ENCODE data around the gene PALD1.
A peak's percentile ranks its signal among the peaks of the same experiment; 100 is the strongest.

The PALD1 gene

GRCh38 chr10:70540789-70541360 is 62.3 kb downstream of the PALD1 start:
- DNase-seq: no peak
- Histone ChIP-seq H3K9me3 (ENCODE audit: control insufficient read depth, low read length) (no peaks in the 10 kb centered on the region), H3K4me1 (ENCODE audit: control insufficient read depth, insufficient read depth, low read length, poor library complexity, severe bottlenecking) (no peaks in the 10 kb centered on the region), H3K27ac (ENCODE audit: insufficient read depth, low read length, poor library complexity, severe bottlenecking) (no peak overlapping the region), H3K4me3 (ENCODE audit: insufficient read depth, low read depth, low read length, poor library complexity, severe bottlenecking) (no peak overlapping the region), H3K36me3 (ENCODE audit: control insufficient read depth, insufficient read depth, low read length) (no peaks in the 10 kb centered on the region), H3K27me3 (replicated peaks; ENCODE audit: control insufficient read depth, insufficient read depth, low read length, poor library complexity, severe bottlenecking) (no peaks in the 10 kb centered on the region)

- no peak for DNase-seq
- no peaks in the 10 kb centered on the region for H3K4me1 ChIP-seq (ENCODE audit: control insufficient read depth, insufficient read depth, low read length, poor library complexity, severe bottlenecking)
- H3K36me3 ChIP-seq (ENCODE audit: control insufficient read depth, insufficient read depth, low read length): no peaks in the 10 kb centered on the region
- H3K4me3 ChIP-seq (ENCODE audit: insufficient read depth, low read depth, low read length, poor library complexity, severe bottlenecking): no peak overlapping the region
- H3K27me3 ChIP-seq (replicated peaks; ENCODE audit: control insufficient read depth, insufficient read depth, low read length, poor library complexity, severe bottlenecking): no peaks in the 10 kb centered on the region
- H3K9me3 ChIP-seq (ENCODE audit: control insufficient read depth, low read length): no peaks in the 10 kb centered on the region
- H3K27ac ChIP-seq (ENCODE audit: insufficient read depth, low read length, poor library complexity, severe bottlenecking): no peak overlapping the region
These were observed 63.4 kb downstream of the PALD1 start for GRCh38 chr10:70541736-70542564.

- Histone ChIP-seq H3K27ac (ENCODE audit: insufficient read depth, low read length, poor library complexity, severe bottlenecking) (no peak overlapping the region), H3K9me3 (ENCODE audit: control insufficient read depth, low read length) (no peaks in the 10 kb centered on the region), H3K36me3 (ENCODE audit: control insufficient read depth, insufficient read depth, low read length) (no peaks in the 10 kb centered on the region), H3K4me3 (ENCODE audit: insufficient read depth, low read depth, low read length, poor library complexity, severe bottlenecking) (no peak overlapping the region), H3K27me3 (replicated peaks; ENCODE audit: control insufficient read depth, insufficient read depth, low read length, poor library complexity, severe bottlenecking) (no peaks in the 10 kb centered on the region), H3K4me1 (ENCODE audit: control insufficient read depth, insufficient read depth, low read length, poor library complexity, severe bottlenecking) (no peaks in the 10 kb centered on the region)
- DNase-seq: no peak
These were observed 64.0 kb downstream of the PALD1 start for GRCh38 chr10:70542565-70542938.

- H3K27ac ChIP-seq (ENCODE audit: insufficient read depth, low read length, poor library complexity, severe bottlenecking): no peak overlapping the region
- no peaks in the 10 kb centered on the region for H3K9me3 ChIP-seq (ENCODE audit: control insufficient read depth, low read length)
- H3K4me1 ChIP-seq (ENCODE audit: control insufficient read depth, insufficient read depth, low read length, poor library complexity, severe bottlenecking): no peaks in the 10 kb centered on the region
- H3K27me3 ChIP-seq (replicated peaks; ENCODE audit: control insufficient read depth, insufficient read depth, low read length, poor library complexity, severe bottlenecking): no peaks in the 10 kb centered on the region
- no peak for DNase-seq
- H3K4me3 ChIP-seq (ENCODE audit: insufficient read depth, low read depth, low read length, poor library complexity, severe bottlenecking): no peak overlapping the region
- no peaks in the 10 kb centered on the region for H3K36me3 ChIP-seq (ENCODE audit: control insufficient read depth, insufficient read depth, low read length)
These were observed 65.3 kb downstream of the PALD1 start for GRCh38 chr10:70543911-70544310.

GRCh38 chr10:70544431-70545340 is 66.1 kb downstream of the PALD1 start:
- H3K9me3 ChIP-seq (ENCODE audit: control insufficient read depth, low read length): no peaks in the 10 kb centered on the region
- H3K4me1 ChIP-seq (ENCODE audit: control insufficient read depth, insufficient read depth, low read length, poor library complexity, severe bottlenecking): no peaks in the 10 kb centered on the region
- no peak overlapping the region for H3K4me3 ChIP-seq (ENCODE audit: insufficient read depth, low read depth, low read length, poor library complexity, severe bottlenecking)
- DNase-seq: no peak
- no peak overlapping the region for H3K27ac ChIP-seq (ENCODE audit: insufficient read depth, low read length, poor library complexity, severe bottlenecking)
- H3K36me3 ChIP-seq (ENCODE audit: control insufficient read depth, insufficient read depth, low read length): no peaks in the 10 kb centered on the region
- no peaks in the 10 kb centered on the region for H3K27me3 ChIP-seq (replicated peaks; ENCODE audit: control insufficient read depth, insufficient read depth, low read length, poor library complexity, severe bottlenecking)

GRCh38 chr10:70546584-70546983 is 68.0 kb downstream of the PALD1 start:
- H3K9me3 ChIP-seq (ENCODE audit: control insufficient read depth, low read length): no peaks in the 10 kb centered on the region
- H3K4me3 ChIP-seq (ENCODE audit: insufficient read depth, low read depth, low read length, poor library complexity, severe bottlenecking): no peak overlapping the region
- H3K4me1 ChIP-seq (ENCODE audit: control insufficient read depth, insufficient read depth, low read length, poor library complexity, severe bottlenecking): no peaks in the 10 kb centered on the region
- H3K36me3 ChIP-seq (ENCODE audit: control insufficient read depth, insufficient read depth, low read length): no peaks in the 10 kb centered on the region
- H3K27ac ChIP-seq (ENCODE audit: insufficient read depth, low read length, poor library complexity, severe bottlenecking): no peak overlapping the region
- no peak for DNase-seq
- no peaks in the 10 kb centered on the region for H3K27me3 ChIP-seq (replicated peaks; ENCODE audit: control insufficient read depth, insufficient read depth, low read length, poor library complexity, severe bottlenecking)

GRCh38 chr10:70549351-70549961 is 70.9 kb downstream of the PALD1 start:
- H3K36me3 ChIP-seq (ENCODE audit: control insufficient read depth, insufficient read depth, low read length): no peaks in the 10 kb centered on the region
- no peaks in the 10 kb centered on the region for H3K4me1 ChIP-seq (ENCODE audit: control insufficient read depth, insufficient read depth, low read length, poor library complexity, severe bottlenecking)
- H3K9me3 ChIP-seq (ENCODE audit: control insufficient read depth, low read length): no peaks in the 10 kb centered on the region
- H3K27me3 ChIP-seq (replicated peaks; ENCODE audit: control insufficient read depth, insufficient read depth, low read length, poor library complexity, severe bottlenecking): no peaks in the 10 kb centered on the region
- no peak overlapping the region for H3K27ac ChIP-seq (ENCODE audit: insufficient read depth, low read length, poor library complexity, severe bottlenecking)
- no peak for DNase-seq
- no peak overlapping the region for H3K4me3 ChIP-seq (ENCODE audit: insufficient read depth, low read depth, low read length, poor library complexity, severe bottlenecking)

- Histone ChIP-seq H3K36me3 (ENCODE audit: control insufficient read depth, insufficient read depth, low read length) (no peaks in the 10 kb centered on the region), H3K27ac (ENCODE audit: insufficient read depth, low read length, poor library complexity, severe bottlenecking) (no peak overlapping the region), H3K27me3 (replicated peaks; ENCODE audit: control insufficient read depth, insufficient read depth, low read length, poor library complexity, severe bottlenecking) (no peaks in the 10 kb centered on the region), H3K4me3 (ENCODE audit: insufficient read depth, low read depth, low read length, poor library complexity, severe bottlenecking) (no peak overlapping the region), H3K9me3 (ENCODE audit: control insufficient read depth, low read length) (no peaks in the 10 kb centered on the region), H3K4me1 (ENCODE audit: control insufficient read depth, insufficient read depth, low read length, poor library complexity, severe bottlenecking) (no peaks in the 10 kb centered on the region)
- peak; percentile 43 to 53 (median 51) for DNase-seq
These were observed 71.4 kb downstream of the PALD1 start for GRCh38 chr10:70549962-70550458.

GRCh38 chr10:70550459-70550858 is 71.9 kb downstream of the PALD1 start:
- no peak for DNase-seq
- no peak overlapping the region for H3K4me3 ChIP-seq (ENCODE audit: insufficient read depth, low read depth, low read length, poor library complexity, severe bottlenecking)
- no peaks in the 10 kb centered on the region for H3K9me3 ChIP-seq (ENCODE audit: control insufficient read depth, low read length)
- no peaks in the 10 kb centered on the region for H3K36me3 ChIP-seq (ENCODE audit: control insufficient read depth, insufficient read depth, low read length)
- H3K4me1 ChIP-seq (ENCODE audit: control insufficient read depth, insufficient read depth, low read length, poor library complexity, severe bottlenecking): no peaks in the 10 kb centered on the region
- H3K27ac ChIP-seq (ENCODE audit: insufficient read depth, low read length, poor library complexity, severe bottlenecking): no peak overlapping the region
- no peaks in the 10 kb centered on the region for H3K27me3 ChIP-seq (replicated peaks; ENCODE audit: control insufficient read depth, insufficient read depth, low read length, poor library complexity, severe bottlenecking)
